ENCODE results near the gene VOPP1. TPM values are rescaled to one million over a fixed set of nuclear protein-coding genes. Genes with fewer than 3 reads are reported as not detected.

Gene VOPP1
- total and polyA plus RNA-seq, 9 donors, result 28.0 to 52.1 (median 48.6) TPM

DNA sequence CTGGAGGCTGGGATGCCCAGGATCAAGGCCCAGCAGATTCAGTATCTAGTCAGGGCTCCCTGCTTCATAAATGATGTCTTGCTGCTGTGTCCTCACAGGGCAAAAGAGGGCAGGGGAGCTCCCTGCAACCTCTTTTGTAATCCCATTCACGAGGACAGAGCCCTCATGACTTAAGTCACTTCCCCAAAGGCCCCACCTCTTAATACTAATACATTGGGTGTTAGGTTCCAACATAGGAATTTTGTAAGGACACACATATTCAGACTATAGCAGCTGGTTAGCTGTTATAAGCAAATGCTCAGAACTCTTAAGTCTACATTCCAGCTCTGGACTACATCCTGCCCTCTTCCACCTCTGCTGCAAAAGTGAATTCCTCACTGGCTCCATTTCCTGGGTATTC is 63.0 kb downstream of the VOPP1 start:
- intact Hi-C loops (cut with DNase I), result no loop called here
- no peaks in the 10 kb centered on the region for H3K27me3 ChIP-seq
- no peak overlapping the region for H3K4me3 ChIP-seq
- DNase-seq, result no peak
- no peak overlapping the region for H3K27ac ChIP-seq
- H3K4me1 ChIP-seq (ENCODE audit: insufficient read depth), result no peaks in the 10 kb centered on the region
- no peak for TF ChIP-seq POLR2A (IDR thresholded peaks at IDR 0.05)
- TF ChIP-seq, protein P1, sequence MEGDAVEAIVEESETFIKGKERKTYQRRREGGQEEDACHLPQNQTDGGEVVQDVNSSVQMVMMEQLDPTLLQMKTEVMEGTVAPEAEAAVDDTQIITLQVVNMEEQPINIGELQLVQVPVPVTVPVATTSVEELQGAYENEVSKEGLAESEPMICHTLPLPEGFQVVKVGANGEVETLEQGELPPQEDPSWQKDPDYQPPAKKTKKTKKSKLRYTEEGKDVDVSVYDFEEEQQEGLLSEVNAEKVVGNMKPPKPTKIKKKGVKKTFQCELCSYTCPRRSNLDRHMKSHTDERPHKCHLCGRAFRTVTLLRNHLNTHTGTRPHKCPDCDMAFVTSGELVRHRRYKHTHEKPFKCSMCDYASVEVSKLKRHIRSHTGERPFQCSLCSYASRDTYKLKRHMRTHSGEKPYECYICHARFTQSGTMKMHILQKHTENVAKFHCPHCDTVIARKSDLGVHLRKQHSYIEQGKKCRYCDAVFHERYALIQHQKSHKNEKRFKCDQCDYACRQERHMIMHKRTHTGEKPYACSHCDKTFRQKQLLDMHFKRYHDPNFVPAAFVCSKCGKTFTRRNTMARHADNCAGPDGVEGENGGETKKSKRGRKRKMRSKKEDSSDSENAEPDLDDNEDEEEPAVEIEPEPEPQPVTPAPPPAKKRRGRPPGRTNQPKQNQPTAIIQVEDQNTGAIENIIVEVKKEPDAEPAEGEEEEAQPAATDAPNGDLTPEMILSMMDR (IDR thresholded peaks at IDR 0.05), result no peak
- no peak for TF ChIP-seq EP300 (IDR thresholded peaks at IDR 0.05)
- no peaks in the 10 kb centered on the region for H3K9me3 ChIP-seq
- no peaks in the 10 kb centered on the region for H3K36me3 ChIP-seq
- WGBS, 3 donors, result 65 to 79% (median 77%) methylated on average over 1 of the region's 1 CpG

DNA sequence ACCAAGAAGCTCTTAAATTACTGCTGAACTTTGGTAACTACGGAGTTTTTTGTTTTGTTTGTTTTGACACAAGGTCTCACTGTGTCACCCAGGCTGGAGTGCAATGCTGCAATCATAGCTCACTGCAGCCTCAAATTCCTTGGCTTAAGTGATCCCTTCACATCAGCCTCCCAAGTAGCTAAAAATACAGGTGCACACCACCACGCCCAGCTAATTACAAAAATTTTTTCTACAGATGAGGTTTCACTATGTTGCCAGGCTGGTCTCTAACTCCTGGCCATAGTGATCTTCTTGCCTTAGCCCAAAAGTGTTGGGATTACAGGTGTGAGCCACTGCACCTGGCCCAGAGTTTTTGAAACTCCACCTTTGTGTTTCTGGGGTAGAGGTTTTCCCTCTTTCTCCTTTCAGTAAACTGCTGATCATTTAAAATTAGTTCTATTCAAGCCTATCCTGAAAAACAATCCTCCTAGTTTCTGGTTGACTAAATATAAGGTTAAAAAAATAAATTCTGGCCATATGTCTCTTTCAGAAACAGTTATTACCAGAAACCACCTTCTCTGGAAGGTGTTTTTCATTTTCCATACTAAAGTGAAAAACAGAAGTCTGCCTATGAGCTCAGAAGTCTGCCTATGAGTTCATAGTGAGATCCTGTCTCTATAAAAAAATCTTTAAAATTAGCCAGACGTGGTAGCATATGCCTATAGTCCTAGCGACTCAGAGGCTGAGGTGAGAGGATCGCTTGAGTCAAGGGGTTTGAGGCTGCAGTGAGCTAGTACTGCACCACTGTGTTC is 63.9 kb downstream of the VOPP1 start:
- TF ChIP-seq POLR2A (IDR thresholded peaks at IDR 0.05), result no peak
- TF ChIP-seq EP300 (IDR thresholded peaks at IDR 0.05), result no peak
- TF ChIP-seq, protein P1 (IDR thresholded peaks at IDR 0.05), result no peak
- Histone ChIP-seq H3K4me3 (no peak overlapping the region), H3K9me3 (no peaks in the 10 kb centered on the region), H3K4me1 (ENCODE audit: insufficient read depth) (no peaks in the 10 kb centered on the region), H3K27ac (no peak overlapping the region), H3K27me3 (no peaks in the 10 kb centered on the region), H3K36me3 (no peaks in the 10 kb centered on the region)
- intact Hi-C loops (cut with DNase I), result no loop called here
- 92 to 96% (median 95%) methylated on average over 5 of the region's 5 CpGs for WGBS, 3 donors
- no peak for DNase-seq

GRCh38 chr7:55507743-55508142 is 64.6 kb downstream of the VOPP1 start:
- intact Hi-C loops (cut with DNase I), result no loop called here
- H3K4me3 ChIP-seq, result no peak overlapping the region
- H3K4me1 ChIP-seq (ENCODE audit: insufficient read depth), result no peaks in the 10 kb centered on the region
- no peaks in the 10 kb centered on the region for H3K36me3 ChIP-seq
- TF ChIP-seq EP300 (IDR thresholded peaks at IDR 0.05) (no peak), POLR2A (IDR thresholded peaks at IDR 0.05) (no peak)
- TF ChIP-seq, protein P1 (IDR thresholded peaks at IDR 0.05), result no peak
- no peaks in the 10 kb centered on the region for H3K9me3 ChIP-seq
- no peak for DNase-seq
- no peaks in the 10 kb centered on the region for H3K27me3 ChIP-seq
- 92 to 94% (median 93%) methylated on average over 5 of the region's 5 CpGs for WGBS, 3 donors
- H3K27ac ChIP-seq, result no peak overlapping the region

GRCh38 chr7:55504967-55505658 is 67.2 kb downstream of the VOPP1 start:
- Histone ChIP-seq H3K4me3 (no peak overlapping the region), H3K27me3 (no peaks in the 10 kb centered on the region), H3K4me1 (ENCODE audit: insufficient read depth) (no peaks in the 10 kb centered on the region), H3K27ac (no peak overlapping the region), H3K36me3 (no peaks in the 10 kb centered on the region), H3K9me3 (no peaks in the 10 kb centered on the region)
- intact Hi-C loops (cut with DNase I), result no loop called here
- TF ChIP-seq POLR2A (IDR thresholded peaks at IDR 0.05) (no peak), EP300 (IDR thresholded peaks at IDR 0.05) (no peak)
- TF ChIP-seq, protein P1 (IDR thresholded peaks at IDR 0.05), result no peak
- no peak for DNase-seq
- 93 to 96% (median 94%) methylated on average over 10 of the region's 10 CpGs for WGBS, 3 donors

Measured in ovary (tissue), 9 donors.